MG63 (cell line): ENCODE data around the gene SIX3. TPM values are rescaled to one million over a fixed set of nuclear protein-coding genes. Genes with fewer than 3 reads are reported as not detected.
A peak's percentile ranks its signal among the peaks of the same experiment; 100 is the strongest.

ENCODE experiments used
- DNase-seq: peaks from one replicate; pipeline ENCODE4 v3.0.0-alpha.2; 2020
- H3K27me3 ChIP-seq: fragments of 250-450 bp; sonication (Bioruptor Pico); 2 replicates; pipeline ENCODE4 v1.5.1; 2020; ENCODE audit warnings: mild to moderate bottlenecking, moderate library complexity
- H3K36me3 ChIP-seq: fragments of 250-450 bp; sonication (Bioruptor Pico); 2 replicates; pipeline ENCODE4 v1.5.1; 2020; ENCODE audit warnings: mild to moderate bottlenecking, moderate library complexity
- H3K4me3 ChIP-seq: fragments of 250-450 bp; sonication (Bioruptor Pico); 2 replicates; pipeline ENCODE4 v1.5.1; 2020; ENCODE audit warnings: mild to moderate bottlenecking, moderate library complexity
- H3K9me3 ChIP-seq: fragments of 250-450 bp; sonication (Bioruptor Pico); 2 replicates; pipeline ENCODE4 v1.5.1; 2020; ENCODE audit warnings: mild to moderate bottlenecking, moderate library complexity
- total RNA-seq: library from RNA; depleted of rRNA; stranded (reverse); fragments of >200 nt; shearing (Covaris generic); gene quantifications from 2 replicates; pipeline ENCODE4 v1.2.3, GENCODE V29; 2014; ENCODE audit warnings: low replicate concordance

SIX3 gene
- total RNA-seq, 1 experiment from 2014 or later, result not detected

GRCh38 chr2:44937688-44938240 is 3.7 kb upstream of the SIX3 start:
- Histone ChIP-seq H3K36me3 (no peaks in the 10 kb centered on the region), H3K27me3 (peaks cover 4% of the 10 kb centered on the region; the same call in 1 of the 2 replicates), H3K4me3 (no peak overlapping the region), H3K9me3 (no peaks in the 10 kb centered on the region)
- DNase-seq, result no peak

GRCh38 chr2:44938287-44939105 is 3.0 kb upstream of the SIX3 start:
- H3K4me3 ChIP-seq, result no peak overlapping the region
- H3K27me3 ChIP-seq, result peaks cover 4% of the 10 kb centered on the region; the same call in 1 of the 2 replicates
- H3K9me3 ChIP-seq, result no peaks in the 10 kb centered on the region
- DNase-seq, result no peak
- H3K36me3 ChIP-seq, result no peaks in the 10 kb centered on the region

GRCh38 chr2:44939106-44940048 is 2.1 kb upstream of the SIX3 start:
- Histone ChIP-seq H3K27me3 (peaks cover 4% of the 10 kb centered on the region; the same call in 1 of the 2 replicates), H3K36me3 (no peaks in the 10 kb centered on the region), H3K4me3 (no peak overlapping the region), H3K9me3 (no peaks in the 10 kb centered on the region)
- DNase-seq, result no peak

- Histone ChIP-seq H3K9me3 (no peaks in the 10 kb centered on the region), H3K36me3 (no peaks in the 10 kb centered on the region), H3K27me3 (no peaks in the 10 kb centered on the region), H3K4me3 (no peak overlapping the region)
- no peak for DNase-seq
Observed at GRCh38 chr2:44940049-44940494, 1.4 kb upstream of the SIX3 start.

- Histone ChIP-seq H3K36me3 (no peaks in the 10 kb centered on the region), H3K27me3 (no peaks in the 10 kb centered on the region), H3K4me3 (peak overlapping the region; percentile 40), H3K9me3 (no peaks in the 10 kb centered on the region)
- no peak for DNase-seq
Observed at GRCh38 chr2:44940732-44941464, 604 bp upstream of the SIX3 start.

GRCh38 chr2:44942304-44943030 is 965 bp downstream of the SIX3 start:
- H3K36me3 ChIP-seq, result no peaks in the 10 kb centered on the region
- H3K27me3 ChIP-seq, result no peaks in the 10 kb centered on the region
- no peak for DNase-seq
- H3K4me3 ChIP-seq, result no peak overlapping the region; the same call in 1 of the 2 replicates
- H3K9me3 ChIP-seq, result no peaks in the 10 kb centered on the region

GRCh38 chr2:44943031-44943692 is 1.7 kb downstream of the SIX3 start:
- no peak for DNase-seq
- Histone ChIP-seq H3K4me3 (no peak overlapping the region), H3K9me3 (no peaks in the 10 kb centered on the region), H3K36me3 (no peaks in the 10 kb centered on the region), H3K27me3 (no peaks in the 10 kb centered on the region)

- Histone ChIP-seq H3K36me3 (no peaks in the 10 kb centered on the region), H3K9me3 (no peaks in the 10 kb centered on the region), H3K4me3 (no peak overlapping the region), H3K27me3 (no peaks in the 10 kb centered on the region)
- no peak for DNase-seq
Observed at GRCh38 chr2:44943693-44944101, 2.2 kb downstream of the SIX3 start.

GRCh38 chr2:44944102-44944951 is 2.8 kb downstream of the SIX3 start:
- H3K4me3 ChIP-seq, result no peak overlapping the region
- no peak for DNase-seq
- no peaks in the 10 kb centered on the region for H3K36me3 ChIP-seq
- no peaks in the 10 kb centered on the region for H3K9me3 ChIP-seq
- no peaks in the 10 kb centered on the region for H3K27me3 ChIP-seq

- no peak overlapping the region for H3K4me3 ChIP-seq
Observed at GRCh38 chr2:44944952-44945612, 3.6 kb downstream of the SIX3 start.

GRCh38 chr2:44945676-44946371 is 4.3 kb downstream of the SIX3 start:
- Histone ChIP-seq H3K9me3 (no peaks in the 10 kb centered on the region), H3K36me3 (no peaks in the 10 kb centered on the region), H3K27me3 (no peaks in the 10 kb centered on the region), H3K4me3 (no peak overlapping the region)
- no peak for DNase-seq

More at GRCh38 chr2:44944952-44945612, 3.6 kb downstream of the SIX3 start:
- DNase-seq, result no peak
- no peaks in the 10 kb centered on the region for H3K9me3 ChIP-seq
- no peaks in the 10 kb centered on the region for H3K36me3 ChIP-seq
- H3K27me3 ChIP-seq, result no peaks in the 10 kb centered on the region

GRCh38 chr2:44946372-44947027 is 5.0 kb downstream of the SIX3 start:
- Histone ChIP-seq H3K9me3 (no peaks in the 10 kb centered on the region), H3K27me3 (no peaks in the 10 kb centered on the region), H3K4me3 (no peak overlapping the region), H3K36me3 (no peaks in the 10 kb centered on the region)
- no peak for DNase-seq

GRCh38 chr2:44947028-44947375 is 5.5 kb downstream of the SIX3 start:
- no peak for DNase-seq
- Histone ChIP-seq H3K36me3 (no peaks in the 10 kb centered on the region), H3K27me3 (no peaks in the 10 kb centered on the region), H3K4me3 (no peak overlapping the region), H3K9me3 (no peaks in the 10 kb centered on the region)
